Effector memory CD4-positive, alpha-beta T cell (primary cell): ENCODE data around the gene HEXIM1.

Experiments
- DNase-seq, 3 donors: peaks; one replicate each; pipeline ENCODE4 v3.0.0-alpha.2; 2020
- H3K27ac ChIP-seq: 2 replicates; pipeline ENCODE4 v1.7.0; 2013; ENCODE audit warnings: mild to moderate bottlenecking, low read length, moderate library complexity; ENCODE audit not compliant: insufficient read depth, poor library complexity, severe bottlenecking
- H3K27me3 ChIP-seq: replicated peaks from 2 replicates; pipeline ENCODE4 v1.7.0; 2013; ENCODE audit warnings: mild to moderate bottlenecking, low read length; ENCODE audit not compliant: insufficient read depth, control insufficient read depth, poor library complexity, severe bottlenecking
- H3K36me3 ChIP-seq: 2 replicates; pipeline ENCODE4 v1.7.0; 2013; ENCODE audit warnings: mild to moderate bottlenecking, low read length, moderate library complexity; ENCODE audit not compliant: control insufficient read depth, insufficient read depth
- H3K4me1 ChIP-seq: 2 replicates; pipeline ENCODE4 v1.7.0; 2013; ENCODE audit warnings: low read length, mild to moderate bottlenecking; ENCODE audit not compliant: control insufficient read depth, insufficient read depth, poor library complexity, severe bottlenecking
- H3K4me3 ChIP-seq: 2 replicates; pipeline ENCODE4 v1.7.0; 2013; ENCODE audit warnings: low read length, low read depth, mild to moderate bottlenecking; ENCODE audit not compliant: insufficient read depth, poor library complexity, severe bottlenecking
- H3K9me3 ChIP-seq: 2 replicates; pipeline ENCODE4 v1.7.0; 2013; ENCODE audit warnings: mild to moderate bottlenecking, low read length, moderate library complexity; ENCODE audit not compliant: control insufficient read depth

Gene HEXIM1

GRCh38 chr17:45146890-45147580 lies 1.2 kb upstream of the HEXIM1 start:
- Histone ChIP-seq H3K4me3 (peak overlapping the region; percentile 72), H3K36me3 (no peaks in the 10 kb centered on the region), H3K27ac (peak overlapping the region; percentile 98), H3K27me3 (no peaks in the 10 kb centered on the region), H3K9me3 (no peaks in the 10 kb centered on the region), H3K4me1 (peaks cover 31% of the 10 kb centered on the region)
- peak in 2 of 3 donors; percentile 37 to 63 for DNase-seq

GRCh38 chr17:45147581-45148182 lies 593 bp upstream of the HEXIM1 start:
- no peaks in the 10 kb centered on the region for H3K36me3 ChIP-seq
- H3K27me3 ChIP-seq = no peaks in the 10 kb centered on the region
- DNase-seq = peak; percentile 58 to 71 (median 61)
- peak overlapping the region; percentile 98 for H3K27ac ChIP-seq
- H3K4me1 ChIP-seq = peaks cover 31% of the 10 kb centered on the region
- H3K4me3 ChIP-seq = peak overlapping the region; percentile 72
- no peaks in the 10 kb centered on the region for H3K9me3 ChIP-seq

GRCh38 chr17:45149037-45149668 lies 878 bp downstream of the HEXIM1 start:
- peak overlapping the region; percentile 87 for H3K27ac ChIP-seq
- peak; percentile 43 to 62 (median 51) for DNase-seq
- H3K4me3 ChIP-seq = peak overlapping the region; percentile 76
- H3K27me3 ChIP-seq = no peaks in the 10 kb centered on the region
- peaks cover 27% of the 10 kb centered on the region for H3K4me1 ChIP-seq
- H3K36me3 ChIP-seq = no peaks in the 10 kb centered on the region
- no peaks in the 10 kb centered on the region for H3K9me3 ChIP-seq

- Histone ChIP-seq H3K27ac (peak overlapping the region; percentile 87), H3K36me3 (no peaks in the 10 kb centered on the region), H3K4me1 (peaks cover 21% of the 10 kb centered on the region), H3K9me3 (no peaks in the 10 kb centered on the region), H3K27me3 (no peaks in the 10 kb centered on the region), H3K4me3 (peak overlapping the region; percentile 76)
- peak in 2 of 3 donors; percentile 16 to 24 for DNase-seq
Measured at GRCh38 chr17:45149669-45150664, 1.7 kb downstream of the HEXIM1 start.

GRCh38 chr17:45150911-45151809 lies 2.9 kb downstream of the HEXIM1 start:
- Histone ChIP-seq H3K9me3 (no peaks in the 10 kb centered on the region), H3K4me1 (peaks cover 19% of the 10 kb centered on the region), H3K4me3 (peak overlapping the region; percentile 8), H3K27ac (peak overlapping the region; percentile 87), H3K27me3 (no peaks in the 10 kb centered on the region), H3K36me3 (no peaks in the 10 kb centered on the region)
- DNase-seq = no peak

- H3K4me3 ChIP-seq = no peak overlapping the region
- no peak for DNase-seq
- H3K27me3 ChIP-seq = no peaks in the 10 kb centered on the region
- no peaks in the 10 kb centered on the region for H3K36me3 ChIP-seq
- H3K9me3 ChIP-seq = no peaks in the 10 kb centered on the region
- peaks cover 14% of the 10 kb centered on the region for H3K4me1 ChIP-seq
- no peak overlapping the region for H3K27ac ChIP-seq
Measured at GRCh38 chr17:45155029-45155428, 6.8 kb downstream of the HEXIM1 start.

- no peak for DNase-seq
- H3K27ac ChIP-seq = no peak overlapping the region
- H3K4me3 ChIP-seq = no peak overlapping the region
- no peaks in the 10 kb centered on the region for H3K9me3 ChIP-seq
- no peaks in the 10 kb centered on the region for H3K36me3 ChIP-seq
- H3K27me3 ChIP-seq = no peaks in the 10 kb centered on the region
- peaks cover 17% of the 10 kb centered on the region for H3K4me1 ChIP-seq
Measured at GRCh38 chr17:45155483-45155882, 7.2 kb downstream of the HEXIM1 start.

GRCh38 chr17:45156242-45156641 lies 8.0 kb downstream of the HEXIM1 start:
- no peaks in the 10 kb centered on the region for H3K9me3 ChIP-seq
- no peak overlapping the region for H3K27ac ChIP-seq
- no peak overlapping the region for H3K4me3 ChIP-seq
- H3K4me1 ChIP-seq = peaks cover 11% of the 10 kb centered on the region
- H3K36me3 ChIP-seq = peaks cover 3% of the 10 kb centered on the region
- H3K27me3 ChIP-seq = no peaks in the 10 kb centered on the region
- no peak for DNase-seq
